ENCODE results near the gene RNF144A. TPM values are rescaled to one million over a fixed set of nuclear protein-coding genes. Genes with fewer than 3 reads are reported as not detected.

RNF144A gene
- total RNA-seq, 1 experiment from 2014 or later = 3.0 TPM

- no peak for DNase-seq
- H3K4me1 ChIP-seq = no peaks in the 10 kb centered on the region
- no peaks in the 10 kb centered on the region for H3K27me3 ChIP-seq (replicated peaks; ENCODE audit: control insufficient read depth, insufficient read depth, low read length)
- H3K9me3 ChIP-seq = no peaks in the 10 kb centered on the region
- Mint-ChIP-seq H3K4me1 (ENCODE audit: low read depth, unreplicated experiment) (no peaks in the 10 kb centered on the region), H3K27me3 (ENCODE audit: insufficient read depth, unreplicated experiment) (no peaks in the 10 kb centered on the region), H3K4me3 (ENCODE audit: unreplicated experiment) (no peak overlapping the region), H3K36me3 (ENCODE audit: insufficient read depth, unreplicated experiment) (no peaks in the 10 kb centered on the region), H3K9me3 (ENCODE audit: unreplicated experiment) (peaks cover 8% of the 10 kb centered on the region), H3K27ac (ENCODE audit: unreplicated experiment) (no peak overlapping the region)
- CTCF ChIA-PET = interaction anchor here (0.8 to 1.2 kb wide), 2 partner anchors 29 to 147 kb away, joined by 3 to 4 read pairs; no protein-coding TSS in a partner anchor
- TF ChIP-seq CTCF (IDR thresholded peaks at IDR 0.05; ENCODE audit: insufficient read depth in 1 of 2, low read depth in 1 of 2, low read length in 1 of 2, severe bottlenecking in 1 of 2, unreplicated experiment in 1 of 2) = no peak
- POLR2A ChIA-PET = no interaction called here
- H3K36me3 ChIP-seq (ENCODE audit: control insufficient read depth, insufficient read depth, low read length) = no peaks in the 10 kb centered on the region
- no TSS peak for BruUV-seq (replicated peaks)
- no peak overlapping the region for H3K4me3 ChIP-seq (ENCODE audit: low read depth, low read length)
- intact Hi-C loops (cut with micrococcal nuclease; ENCODE audit: unreplicated experiment) = loop anchor here (1.0 kb wide), 2 partner anchors 146 to 217 kb away; no protein-coding TSS in a partner anchor
Measured at GRCh38 chr2:7043690-7044089, 126.5 kb downstream of the RNF144A start.

GRCh38 chr2:7044253-7045250, 127.3 kb downstream of the RNF144A start:
- H3K4me3 ChIP-seq (ENCODE audit: low read depth, low read length) = no peak overlapping the region
- Mint-ChIP-seq H3K27ac (ENCODE audit: unreplicated experiment) (no peak overlapping the region), H3K36me3 (ENCODE audit: insufficient read depth, unreplicated experiment) (no peaks in the 10 kb centered on the region), H3K9me3 (ENCODE audit: unreplicated experiment) (no peaks in the 10 kb centered on the region), H3K4me1 (ENCODE audit: low read depth, unreplicated experiment) (no peaks in the 10 kb centered on the region), H3K4me3 (ENCODE audit: unreplicated experiment) (no peak overlapping the region), H3K27me3 (ENCODE audit: insufficient read depth, unreplicated experiment) (peaks cover 4% of the 10 kb centered on the region)
- CTCF ChIA-PET = interaction anchor here (0.8 to 1.2 kb wide), 4 partner anchors 10 to 148 kb away, joined by 3 to 4 read pairs (median 4); no protein-coding TSS in a partner anchor
- intact Hi-C loops (cut with micrococcal nuclease; ENCODE audit: unreplicated experiment) = loop anchor here (1.0 kb wide), 2 partner anchors 147 to 218 kb away; no protein-coding TSS in a partner anchor
- peak; percentile 83 to 91 for TF ChIP-seq CTCF (IDR thresholded peaks at IDR 0.05; ENCODE audit: insufficient read depth in 1 of 2, low read depth in 1 of 2, low read length in 1 of 2, severe bottlenecking in 1 of 2, unreplicated experiment in 1 of 2)
- no peaks in the 10 kb centered on the region for H3K36me3 ChIP-seq (ENCODE audit: control insufficient read depth, insufficient read depth, low read length)
- DNase-seq = peak in 1 of 2 experiments; percentile 51
- POLR2A ChIA-PET = no interaction called here
- no peaks in the 10 kb centered on the region for H3K4me1 ChIP-seq
- H3K27me3 ChIP-seq (replicated peaks; ENCODE audit: control insufficient read depth, insufficient read depth, low read length) = no peaks in the 10 kb centered on the region
- BruUV-seq (replicated peaks) = no TSS peak
- no peaks in the 10 kb centered on the region for H3K9me3 ChIP-seq

- no TSS peak for BruUV-seq (replicated peaks)
- Mint-ChIP-seq H3K27me3 (ENCODE audit: insufficient read depth, unreplicated experiment) (peaks cover 7% of the 10 kb centered on the region), H3K36me3 (ENCODE audit: insufficient read depth, unreplicated experiment) (no peaks in the 10 kb centered on the region), H3K4me3 (ENCODE audit: unreplicated experiment) (no peak overlapping the region), H3K4me1 (ENCODE audit: low read depth, unreplicated experiment) (no peaks in the 10 kb centered on the region), H3K9me3 (ENCODE audit: unreplicated experiment) (no peaks in the 10 kb centered on the region), H3K27ac (ENCODE audit: unreplicated experiment) (no peak overlapping the region)
- intact Hi-C loops (cut with micrococcal nuclease; ENCODE audit: unreplicated experiment) = no loop called here
- Histone ChIP-seq H3K27me3 (replicated peaks; ENCODE audit: control insufficient read depth, insufficient read depth, low read length) (no peaks in the 10 kb centered on the region), H3K4me3 (ENCODE audit: low read depth, low read length) (no peak overlapping the region), H3K4me1 (no peaks in the 10 kb centered on the region), H3K9me3 (no peaks in the 10 kb centered on the region), H3K36me3 (ENCODE audit: control insufficient read depth, insufficient read depth, low read length) (no peaks in the 10 kb centered on the region)
- POLR2A ChIA-PET = no interaction called here
- DNase-seq = no peak
- CTCF ChIA-PET = no interaction called here
- TF ChIP-seq CTCF (IDR thresholded peaks at IDR 0.05; ENCODE audit: insufficient read depth in 1 of 2, low read depth in 1 of 2, low read length in 1 of 2, severe bottlenecking in 1 of 2, unreplicated experiment in 1 of 2) = no peak
Measured at GRCh38 chr2:7045601-7046590, 128.7 kb downstream of the RNF144A start.
